ENCODE data around the gene ARL8A. TPM values are rescaled to one million over a fixed set of nuclear protein-coding genes. Genes with fewer than 3 reads are reported as not detected.

Gene ARL8A
- total RNA-seq, 1 donor from 2014 or later, result 30.3 TPM

GRCh38 chr1:202110977-202111376 is 33.6 kb downstream of the ARL8A start:
- H3K36me3 ChIP-seq (ENCODE audit: control insufficient read depth, insufficient read depth, low read length), result no peaks in the 10 kb centered on the region
- FAIRE-seq (no peak), DNase-seq (ENCODE audit: low read depth) (no peak)
- no peak overlapping the region for H3K4me3 ChIP-seq (ENCODE audit: low read depth, low read length)
- peaks cover 2% of the 10 kb centered on the region for H3K27me3 ChIP-seq (ENCODE audit: control insufficient read depth, insufficient read depth, low read length)
- TF ChIP-seq, protein P1, sequence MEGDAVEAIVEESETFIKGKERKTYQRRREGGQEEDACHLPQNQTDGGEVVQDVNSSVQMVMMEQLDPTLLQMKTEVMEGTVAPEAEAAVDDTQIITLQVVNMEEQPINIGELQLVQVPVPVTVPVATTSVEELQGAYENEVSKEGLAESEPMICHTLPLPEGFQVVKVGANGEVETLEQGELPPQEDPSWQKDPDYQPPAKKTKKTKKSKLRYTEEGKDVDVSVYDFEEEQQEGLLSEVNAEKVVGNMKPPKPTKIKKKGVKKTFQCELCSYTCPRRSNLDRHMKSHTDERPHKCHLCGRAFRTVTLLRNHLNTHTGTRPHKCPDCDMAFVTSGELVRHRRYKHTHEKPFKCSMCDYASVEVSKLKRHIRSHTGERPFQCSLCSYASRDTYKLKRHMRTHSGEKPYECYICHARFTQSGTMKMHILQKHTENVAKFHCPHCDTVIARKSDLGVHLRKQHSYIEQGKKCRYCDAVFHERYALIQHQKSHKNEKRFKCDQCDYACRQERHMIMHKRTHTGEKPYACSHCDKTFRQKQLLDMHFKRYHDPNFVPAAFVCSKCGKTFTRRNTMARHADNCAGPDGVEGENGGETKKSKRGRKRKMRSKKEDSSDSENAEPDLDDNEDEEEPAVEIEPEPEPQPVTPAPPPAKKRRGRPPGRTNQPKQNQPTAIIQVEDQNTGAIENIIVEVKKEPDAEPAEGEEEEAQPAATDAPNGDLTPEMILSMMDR (IDR thresholded peaks at IDR 0.05; ENCODE audit: insufficient read depth, low read length, severe bottlenecking), result no peak

GRCh38 chr1:202107801-202108731 is 36.5 kb downstream of the ARL8A start:
- no peak for FAIRE-seq
- peak; percentile 55 for DNase-seq (ENCODE audit: low read depth)
- Histone ChIP-seq H3K36me3 (ENCODE audit: control insufficient read depth, insufficient read depth, low read length) (no peaks in the 10 kb centered on the region), H3K27me3 (ENCODE audit: control insufficient read depth, insufficient read depth, low read length) (peaks cover 2% of the 10 kb centered on the region), H3K4me3 (ENCODE audit: low read depth, low read length) (no peak overlapping the region)
- TF ChIP-seq, protein P1 (IDR thresholded peaks at IDR 0.05; ENCODE audit: insufficient read depth, low read length, severe bottlenecking), result no peak

GRCh38 chr1:202107321-202107761 is 37.2 kb downstream of the ARL8A start:
- DNase-seq (ENCODE audit: low read depth) (no peak), FAIRE-seq (no peak)
- no peaks in the 10 kb centered on the region for H3K36me3 ChIP-seq (ENCODE audit: control insufficient read depth, insufficient read depth, low read length)
- TF ChIP-seq, protein P1 (IDR thresholded peaks at IDR 0.05; ENCODE audit: insufficient read depth, low read length, severe bottlenecking), result no peak
- peaks cover 2% of the 10 kb centered on the region for H3K27me3 ChIP-seq (ENCODE audit: control insufficient read depth, insufficient read depth, low read length)
- no peak overlapping the region for H3K4me3 ChIP-seq (ENCODE audit: low read depth, low read length)

- no peak overlapping the region for H3K4me3 ChIP-seq (ENCODE audit: low read depth, low read length)
- TF ChIP-seq, protein P1 (IDR thresholded peaks at IDR 0.05; ENCODE audit: insufficient read depth, low read length, severe bottlenecking), result no peak
- H3K36me3 ChIP-seq (ENCODE audit: control insufficient read depth, insufficient read depth, low read length), result no peaks in the 10 kb centered on the region
- peaks cover 2% of the 10 kb centered on the region for H3K27me3 ChIP-seq (ENCODE audit: control insufficient read depth, insufficient read depth, low read length)
- no peak for DNase-seq (ENCODE audit: low read depth)
- no peak for FAIRE-seq
Measured at GRCh38 chr1:202106340-202107254, 37.9 kb downstream of the ARL8A start.

- H3K27me3 ChIP-seq (ENCODE audit: control insufficient read depth, insufficient read depth, low read length), result peaks cover 2% of the 10 kb centered on the region
- H3K36me3 ChIP-seq (ENCODE audit: control insufficient read depth, insufficient read depth, low read length), result no peaks in the 10 kb centered on the region
- DNase-seq (ENCODE audit: low read depth) (peak; percentile 69), FAIRE-seq (no peak)
- no peak overlapping the region for H3K4me3 ChIP-seq (ENCODE audit: low read depth, low read length)
- TF ChIP-seq, protein P1 (IDR thresholded peaks at IDR 0.05; ENCODE audit: insufficient read depth, low read length, severe bottlenecking), result no peak
Measured at GRCh38 chr1:202105571-202106339, 38.8 kb downstream of the ARL8A start.

All from bronchial epithelial cell (primary cell).